Bronchial epithelial cell (primary cell): ENCODE measurements around the gene PIEZO2. TPM values are rescaled to one million over a fixed set of nuclear protein-coding genes. Genes with fewer than 3 reads are reported as not detected.
A peak's percentile ranks its signal among the peaks of the same experiment; 100 is the strongest.

ENCODE experiments used
- DNase-seq: peaks from one replicate; pipeline ENCODE4 v3.0.0-alpha.2; 2010; ENCODE audit warnings: low read depth
- FAIRE-seq: peaks from 2 replicates; lab custom pipeline; 2011; peaks lifted over from hg19 to GRCh38; lab: Jason Lieb, UNC
- H3K27me3 ChIP-seq: 2 replicates; pipeline ENCODE4 v1.5.1; 2011; ENCODE audit warnings: low read length; ENCODE audit not compliant: control insufficient read depth, insufficient read depth
- H3K36me3 ChIP-seq: 2 replicates; pipeline ENCODE4 v1.5.1; 2011; ENCODE audit warnings: low read length; ENCODE audit not compliant: control insufficient read depth, insufficient read depth
- H3K4me3 ChIP-seq: 2 replicates; pipeline ENCODE4 v1.5.1; 2011; ENCODE audit warnings: mild to moderate bottlenecking, low read depth, low read length, control low read depth
- total RNA-seq: library from RNA; depleted of rRNA; stranded (reverse); fragments of >200 nt; gene quantifications from 2 replicates; pipeline ENCODE4 v1.2.1, GENCODE V29; 2014
- TF ChIP-seq, protein P1 (sequence below): IDR thresholded peaks from 2 replicates; pipeline ENCODE4 v1.5.1; 2011; ENCODE audit warnings: mild to moderate bottlenecking, moderate library complexity, low read length, control low read depth, inconsistent platforms; ENCODE audit not compliant: insufficient read depth, severe bottlenecking

Gene PIEZO2
- total RNA-seq, 1 donor from 2014 or later, result 1.3 TPM

DNA sequence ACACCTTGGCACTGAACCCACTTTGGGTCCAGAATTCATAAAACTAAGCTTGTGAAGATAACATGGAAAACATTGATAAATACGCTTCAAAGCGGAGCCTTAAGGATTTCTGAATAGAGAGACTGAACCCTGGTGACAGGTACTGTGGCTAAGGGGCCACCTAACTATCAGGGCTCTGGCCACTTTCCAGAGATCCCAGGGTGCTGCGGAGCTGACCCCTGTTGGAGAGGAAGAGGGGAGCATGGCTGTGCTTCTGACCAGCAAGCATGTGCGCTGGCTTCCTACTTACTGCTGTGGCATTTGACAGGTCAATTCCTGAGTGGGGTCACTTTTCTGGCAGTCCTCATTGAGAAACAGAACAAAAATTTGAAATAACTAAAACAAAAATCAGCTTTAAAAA, 395.2 kb downstream of the PIEZO2 start:
- FAIRE-seq, result no peak
- Histone ChIP-seq H3K27me3 (no peaks in the 10 kb centered on the region), H3K36me3 (no peaks in the 10 kb centered on the region), H3K4me3 (no peak overlapping the region)
- TF ChIP-seq, protein P1, sequence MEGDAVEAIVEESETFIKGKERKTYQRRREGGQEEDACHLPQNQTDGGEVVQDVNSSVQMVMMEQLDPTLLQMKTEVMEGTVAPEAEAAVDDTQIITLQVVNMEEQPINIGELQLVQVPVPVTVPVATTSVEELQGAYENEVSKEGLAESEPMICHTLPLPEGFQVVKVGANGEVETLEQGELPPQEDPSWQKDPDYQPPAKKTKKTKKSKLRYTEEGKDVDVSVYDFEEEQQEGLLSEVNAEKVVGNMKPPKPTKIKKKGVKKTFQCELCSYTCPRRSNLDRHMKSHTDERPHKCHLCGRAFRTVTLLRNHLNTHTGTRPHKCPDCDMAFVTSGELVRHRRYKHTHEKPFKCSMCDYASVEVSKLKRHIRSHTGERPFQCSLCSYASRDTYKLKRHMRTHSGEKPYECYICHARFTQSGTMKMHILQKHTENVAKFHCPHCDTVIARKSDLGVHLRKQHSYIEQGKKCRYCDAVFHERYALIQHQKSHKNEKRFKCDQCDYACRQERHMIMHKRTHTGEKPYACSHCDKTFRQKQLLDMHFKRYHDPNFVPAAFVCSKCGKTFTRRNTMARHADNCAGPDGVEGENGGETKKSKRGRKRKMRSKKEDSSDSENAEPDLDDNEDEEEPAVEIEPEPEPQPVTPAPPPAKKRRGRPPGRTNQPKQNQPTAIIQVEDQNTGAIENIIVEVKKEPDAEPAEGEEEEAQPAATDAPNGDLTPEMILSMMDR, result no peak
- no peak for DNase-seq

DNA sequence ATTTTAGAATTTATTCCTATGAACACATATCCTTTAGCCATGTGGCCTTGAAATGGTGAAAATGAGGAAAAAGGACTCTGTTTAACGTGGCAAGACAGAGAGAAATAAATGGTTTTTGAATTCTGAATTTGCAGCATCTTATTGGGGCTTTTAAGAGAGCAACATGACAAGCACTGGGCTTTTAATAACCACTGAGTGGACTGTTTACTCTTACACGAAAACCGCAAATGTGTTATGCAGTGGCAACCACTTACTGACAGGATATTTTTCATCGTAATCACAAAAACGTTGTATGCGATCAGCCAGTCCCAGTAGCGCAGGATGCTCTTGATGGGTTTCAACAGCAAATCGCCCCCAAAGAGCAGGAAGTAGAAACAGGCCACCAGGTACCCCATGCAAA, 397.0 kb downstream of the PIEZO2 start:
- no peak for FAIRE-seq
- Histone ChIP-seq H3K27me3 (no peaks in the 10 kb centered on the region), H3K4me3 (no peak overlapping the region), H3K36me3 (no peaks in the 10 kb centered on the region)
- no peak for DNase-seq
- TF ChIP-seq, protein P1, result no peak

DNA sequence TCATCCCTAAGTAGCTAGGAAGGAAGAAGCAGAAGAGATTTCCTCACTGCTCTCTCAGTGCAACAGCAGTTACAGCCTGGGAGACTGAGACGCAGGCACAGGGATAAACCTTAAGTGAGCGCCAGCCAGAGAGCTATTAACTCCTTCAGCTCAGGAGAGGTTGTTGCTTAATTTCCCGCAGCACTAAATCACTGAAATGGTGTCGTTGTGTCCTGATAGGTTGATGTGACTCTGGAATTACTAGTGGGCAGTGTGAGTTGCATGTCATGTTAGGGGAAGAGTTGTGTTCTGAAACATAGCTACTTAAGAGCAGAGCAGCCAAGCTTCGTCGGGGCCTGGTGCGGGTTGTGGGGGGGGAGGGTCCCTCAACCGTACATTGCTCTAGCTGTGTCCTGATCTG, 397.7 kb downstream of the PIEZO2 start:
- H3K36me3 ChIP-seq, result no peaks in the 10 kb centered on the region
- FAIRE-seq (no peak), DNase-seq (no peak)
- TF ChIP-seq, protein P1, result no peak
- no peaks in the 10 kb centered on the region for H3K27me3 ChIP-seq
- H3K4me3 ChIP-seq, result no peak overlapping the region

DNA sequence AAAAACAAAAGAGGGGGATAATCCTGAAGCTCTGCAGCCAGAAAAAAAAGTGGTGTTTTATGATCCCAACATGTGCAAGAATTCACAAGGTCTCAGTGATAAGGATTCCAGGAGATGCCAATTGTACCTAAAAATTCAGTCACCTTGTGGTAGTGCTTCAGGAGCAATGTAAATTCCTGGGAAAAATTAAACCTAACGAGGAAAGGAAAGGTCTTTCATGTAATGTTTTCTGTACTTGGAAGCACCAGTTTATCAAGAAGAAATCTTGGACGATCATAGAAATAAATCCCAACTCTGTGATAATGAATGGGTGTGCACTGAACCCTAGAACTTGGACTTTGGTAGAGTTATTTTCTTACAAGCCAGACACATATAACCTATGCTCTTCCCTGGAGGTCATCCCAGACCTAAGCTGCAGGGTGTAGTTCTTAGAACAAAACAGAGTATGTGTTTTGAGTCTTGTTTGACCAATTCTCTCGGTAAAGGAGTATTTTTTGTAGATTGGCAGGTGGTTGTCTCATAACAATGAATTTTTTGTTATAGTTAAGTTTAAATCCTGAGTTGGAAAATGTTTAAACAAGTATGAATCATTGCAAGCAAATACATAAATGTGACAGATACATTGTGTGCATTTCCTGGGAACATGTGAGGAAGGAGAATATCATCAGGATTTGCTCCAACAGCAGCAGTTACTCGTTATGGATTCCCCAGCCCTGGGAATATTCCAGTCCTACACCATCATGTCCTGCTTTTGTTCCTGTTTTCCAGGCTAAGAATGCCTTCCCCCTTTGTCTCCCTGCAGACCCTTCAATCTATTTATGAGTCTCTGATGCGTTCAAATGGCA, 399.0 kb downstream of the PIEZO2 start:
- Histone ChIP-seq H3K4me3 (no peak overlapping the region), H3K27me3 (no peaks in the 10 kb centered on the region), H3K36me3 (no peaks in the 10 kb centered on the region)
- DNase-seq (peak; percentile 22), FAIRE-seq (no peak)
- TF ChIP-seq, protein P1, result no peak

DNA sequence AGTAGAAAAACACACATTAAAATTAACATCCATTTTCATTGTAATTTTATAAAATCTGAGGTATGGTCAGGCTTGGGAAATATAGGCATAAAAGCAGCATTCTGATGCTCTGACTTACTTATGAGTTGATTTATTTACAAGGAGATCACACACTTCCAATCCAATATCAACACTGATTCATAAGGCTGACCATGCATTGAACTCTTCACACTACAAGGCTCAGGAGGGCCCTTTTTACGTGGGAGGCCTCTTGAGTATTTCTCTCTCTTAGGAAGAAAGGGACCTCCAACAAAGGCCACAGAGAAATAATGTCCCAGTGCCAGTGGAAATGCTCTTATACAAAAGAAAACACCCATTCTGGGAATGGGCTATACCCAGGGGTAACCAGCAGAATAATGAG, 400.7 kb downstream of the PIEZO2 start:
- no peak for FAIRE-seq
- Histone ChIP-seq H3K4me3 (no peak overlapping the region), H3K36me3 (no peaks in the 10 kb centered on the region), H3K27me3 (no peaks in the 10 kb centered on the region)
- DNase-seq, result peak; percentile 23
- TF ChIP-seq, protein P1, result no peak
